ENCODE measurements around the gene SNRNP48.

DNA sequence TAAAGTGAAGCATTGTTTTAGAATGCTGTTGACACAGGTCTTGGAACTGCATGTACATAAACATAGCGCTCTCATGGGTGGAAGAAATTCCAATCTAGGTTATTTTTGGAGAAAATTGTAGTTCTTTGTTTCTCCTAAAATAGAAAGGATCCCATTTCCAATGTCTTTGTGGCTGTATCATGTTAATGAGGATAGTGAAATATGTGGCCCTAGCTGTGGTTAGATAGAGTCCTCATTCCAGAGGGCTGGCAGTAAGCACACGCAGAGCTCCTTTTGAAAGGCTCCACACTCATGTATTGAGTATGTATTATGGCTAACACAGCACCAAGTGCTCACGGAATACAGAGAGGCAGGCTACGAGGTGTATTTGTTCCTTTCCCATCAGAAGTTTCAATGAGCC lies 60.9 kb downstream of the SNRNP48 start:
- TF ChIP-seq, protein P1, sequence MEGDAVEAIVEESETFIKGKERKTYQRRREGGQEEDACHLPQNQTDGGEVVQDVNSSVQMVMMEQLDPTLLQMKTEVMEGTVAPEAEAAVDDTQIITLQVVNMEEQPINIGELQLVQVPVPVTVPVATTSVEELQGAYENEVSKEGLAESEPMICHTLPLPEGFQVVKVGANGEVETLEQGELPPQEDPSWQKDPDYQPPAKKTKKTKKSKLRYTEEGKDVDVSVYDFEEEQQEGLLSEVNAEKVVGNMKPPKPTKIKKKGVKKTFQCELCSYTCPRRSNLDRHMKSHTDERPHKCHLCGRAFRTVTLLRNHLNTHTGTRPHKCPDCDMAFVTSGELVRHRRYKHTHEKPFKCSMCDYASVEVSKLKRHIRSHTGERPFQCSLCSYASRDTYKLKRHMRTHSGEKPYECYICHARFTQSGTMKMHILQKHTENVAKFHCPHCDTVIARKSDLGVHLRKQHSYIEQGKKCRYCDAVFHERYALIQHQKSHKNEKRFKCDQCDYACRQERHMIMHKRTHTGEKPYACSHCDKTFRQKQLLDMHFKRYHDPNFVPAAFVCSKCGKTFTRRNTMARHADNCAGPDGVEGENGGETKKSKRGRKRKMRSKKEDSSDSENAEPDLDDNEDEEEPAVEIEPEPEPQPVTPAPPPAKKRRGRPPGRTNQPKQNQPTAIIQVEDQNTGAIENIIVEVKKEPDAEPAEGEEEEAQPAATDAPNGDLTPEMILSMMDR (IDR thresholded peaks at IDR 0.05): no peak
- TF ChIP-seq EZH2 (IDR thresholded peaks at IDR 0.05): no peak
- no peak for TF ChIP-seq EZH2phosphoT487 (IDR thresholded peaks at IDR 0.05)
